Activated naive CD4-positive, alpha-beta T cell treated with anti-CD3 and anti-CD28 coated beads, Interleukin-2, amount 50 U/mL, for 24 hours (primary cell): ENCODE results near the gene SLC7A10.

Source experiments
- H3K27ac Mint-ChIP-seq: one replicate; pipeline ENCODE4 v1.8.0; 2021; ENCODE audit warnings: mild to moderate bottlenecking, mixed read lengths
- H3K27me3 Mint-ChIP-seq: one replicate; pipeline ENCODE4 v1.8.0; 2021; ENCODE audit warnings: mixed read lengths
- H3K36me3 Mint-ChIP-seq: one replicate; pipeline ENCODE4 v1.8.0; 2021; ENCODE audit warnings: mixed read lengths
- H3K4me1 Mint-ChIP-seq: one replicate; pipeline ENCODE4 v1.8.0; 2021; ENCODE audit warnings: mixed read lengths
- H3K4me3 Mint-ChIP-seq: one replicate; pipeline ENCODE4 v1.8.0; 2021; ENCODE audit warnings: mild to moderate bottlenecking, mixed read lengths
- H3K9me3 Mint-ChIP-seq: one replicate; pipeline ENCODE4 v1.8.0; 2021; ENCODE audit warnings: mixed read lengths

The SLC7A10 gene

GRCh38 chr19:33260628-33261418, 35.2 kb upstream of the SLC7A10 start:
- peaks cover 6% of the 10 kb centered on the region for H3K27me3 Mint-ChIP-seq
- no peak overlapping the region for H3K27ac Mint-ChIP-seq
- no peak overlapping the region for H3K4me3 Mint-ChIP-seq
- H3K4me1 Mint-ChIP-seq = peaks cover 8% of the 10 kb centered on the region
- H3K36me3 Mint-ChIP-seq = no peaks in the 10 kb centered on the region
- H3K9me3 Mint-ChIP-seq = peaks cover 8% of the 10 kb centered on the region

- Mint-ChIP-seq H3K9me3 (peaks cover 8% of the 10 kb centered on the region), H3K4me3 (no peak overlapping the region), H3K36me3 (no peaks in the 10 kb centered on the region), H3K27ac (no peak overlapping the region), H3K4me1 (peaks cover 8% of the 10 kb centered on the region), H3K27me3 (peaks cover 8% of the 10 kb centered on the region)
These were observed 33.9 kb upstream of the SLC7A10 start for GRCh38 chr19:33259539-33259938.

- H3K4me3 Mint-ChIP-seq = no peak overlapping the region
- H3K27ac Mint-ChIP-seq = no peak overlapping the region
- peaks cover 8% of the 10 kb centered on the region for H3K27me3 Mint-ChIP-seq
- H3K4me1 Mint-ChIP-seq = peaks cover 8% of the 10 kb centered on the region
- no peaks in the 10 kb centered on the region for H3K36me3 Mint-ChIP-seq
- H3K9me3 Mint-ChIP-seq = peaks cover 8% of the 10 kb centered on the region
These were observed 32.2 kb upstream of the SLC7A10 start for GRCh38 chr19:33257828-33258227.

GRCh38 chr19:33256261-33256660, 30.6 kb upstream of the SLC7A10 start:
- Mint-ChIP-seq H3K27ac (no peak overlapping the region), H3K9me3 (peaks cover 8% of the 10 kb centered on the region), H3K4me1 (no peaks in the 10 kb centered on the region), H3K27me3 (peaks cover 3% of the 10 kb centered on the region), H3K36me3 (no peaks in the 10 kb centered on the region), H3K4me3 (no peak overlapping the region)

GRCh38 chr19:33255781-33256180, 30.1 kb upstream of the SLC7A10 start:
- no peaks in the 10 kb centered on the region for H3K4me1 Mint-ChIP-seq
- no peaks in the 10 kb centered on the region for H3K36me3 Mint-ChIP-seq
- no peak overlapping the region for H3K4me3 Mint-ChIP-seq
- no peak overlapping the region for H3K27ac Mint-ChIP-seq
- peaks cover 3% of the 10 kb centered on the region for H3K27me3 Mint-ChIP-seq
- peaks cover 8% of the 10 kb centered on the region for H3K9me3 Mint-ChIP-seq

GRCh38 chr19:33254245-33254824, 28.7 kb upstream of the SLC7A10 start:
- no peaks in the 10 kb centered on the region for H3K36me3 Mint-ChIP-seq

GRCh38 chr19:33252971-33253370, 27.3 kb upstream of the SLC7A10 start:
- H3K27me3 Mint-ChIP-seq = peaks cover 3% of the 10 kb centered on the region
- no peaks in the 10 kb centered on the region for H3K4me1 Mint-ChIP-seq
- H3K36me3 Mint-ChIP-seq = no peaks in the 10 kb centered on the region
- peaks cover 2% of the 10 kb centered on the region for H3K9me3 Mint-ChIP-seq
- no peak overlapping the region for H3K4me3 Mint-ChIP-seq
- no peak overlapping the region for H3K27ac Mint-ChIP-seq

More at GRCh38 chr19:33254245-33254824, 28.7 kb upstream of the SLC7A10 start:
- Mint-ChIP-seq H3K9me3 (peaks cover 8% of the 10 kb centered on the region), H3K27me3 (peaks cover 3% of the 10 kb centered on the region), H3K4me1 (no peaks in the 10 kb centered on the region), H3K4me3 (no peak overlapping the region), H3K27ac (no peak overlapping the region)

GRCh38 chr19:33252418-33252962, 26.8 kb upstream of the SLC7A10 start:
- H3K36me3 Mint-ChIP-seq = no peaks in the 10 kb centered on the region
- H3K27ac Mint-ChIP-seq = no peak overlapping the region
- H3K27me3 Mint-ChIP-seq = peaks cover 3% of the 10 kb centered on the region
- no peak overlapping the region for H3K4me3 Mint-ChIP-seq
- no peaks in the 10 kb centered on the region for H3K9me3 Mint-ChIP-seq
- H3K4me1 Mint-ChIP-seq = no peaks in the 10 kb centered on the region

- Mint-ChIP-seq H3K4me3 (no peak overlapping the region), H3K27me3 (peaks cover 3% of the 10 kb centered on the region), H3K36me3 (no peaks in the 10 kb centered on the region), H3K9me3 (no peaks in the 10 kb centered on the region), H3K27ac (no peak overlapping the region), H3K4me1 (no peaks in the 10 kb centered on the region)
These were observed 26.0 kb upstream of the SLC7A10 start for GRCh38 chr19:33251526-33252090.

GRCh38 chr19:33251076-33251475, 25.4 kb upstream of the SLC7A10 start:
- no peak overlapping the region for H3K4me3 Mint-ChIP-seq
- H3K4me1 Mint-ChIP-seq = no peaks in the 10 kb centered on the region
- H3K9me3 Mint-ChIP-seq = no peaks in the 10 kb centered on the region
- H3K27ac Mint-ChIP-seq = no peak overlapping the region
- H3K27me3 Mint-ChIP-seq = peaks cover 3% of the 10 kb centered on the region
- no peaks in the 10 kb centered on the region for H3K36me3 Mint-ChIP-seq

- no peaks in the 10 kb centered on the region for H3K27me3 Mint-ChIP-seq
- H3K36me3 Mint-ChIP-seq = no peaks in the 10 kb centered on the region
- H3K4me3 Mint-ChIP-seq = no peak overlapping the region
- H3K4me1 Mint-ChIP-seq = no peaks in the 10 kb centered on the region
- H3K9me3 Mint-ChIP-seq = no peaks in the 10 kb centered on the region
- H3K27ac Mint-ChIP-seq = no peak overlapping the region
These were observed 24.9 kb upstream of the SLC7A10 start for GRCh38 chr19:33250500-33250899.

- no peak overlapping the region for H3K27ac Mint-ChIP-seq
- H3K27me3 Mint-ChIP-seq = no peaks in the 10 kb centered on the region
- no peaks in the 10 kb centered on the region for H3K4me1 Mint-ChIP-seq
- H3K9me3 Mint-ChIP-seq = no peaks in the 10 kb centered on the region
- no peaks in the 10 kb centered on the region for H3K36me3 Mint-ChIP-seq
- H3K4me3 Mint-ChIP-seq = no peak overlapping the region
These were observed 24.2 kb upstream of the SLC7A10 start for GRCh38 chr19:33249740-33250366.

GRCh38 chr19:33248954-33249613, 23.4 kb upstream of the SLC7A10 start:
- no peaks in the 10 kb centered on the region for H3K36me3 Mint-ChIP-seq
- H3K9me3 Mint-ChIP-seq = no peaks in the 10 kb centered on the region
- H3K27ac Mint-ChIP-seq = no peak overlapping the region
- no peaks in the 10 kb centered on the region for H3K4me1 Mint-ChIP-seq
- H3K27me3 Mint-ChIP-seq = no peaks in the 10 kb centered on the region
- H3K4me3 Mint-ChIP-seq = no peak overlapping the region

GRCh38 chr19:33248553-33248953, 22.9 kb upstream of the SLC7A10 start:
- H3K4me1 Mint-ChIP-seq = no peaks in the 10 kb centered on the region
- H3K27me3 Mint-ChIP-seq = no peaks in the 10 kb centered on the region
- no peak overlapping the region for H3K27ac Mint-ChIP-seq
- H3K4me3 Mint-ChIP-seq = no peak overlapping the region
- H3K9me3 Mint-ChIP-seq = no peaks in the 10 kb centered on the region
- no peaks in the 10 kb centered on the region for H3K36me3 Mint-ChIP-seq

GRCh38 chr19:33248104-33248503, 22.5 kb upstream of the SLC7A10 start:
- no peaks in the 10 kb centered on the region for H3K27me3 Mint-ChIP-seq
- H3K4me1 Mint-ChIP-seq = no peaks in the 10 kb centered on the region
- H3K36me3 Mint-ChIP-seq = no peaks in the 10 kb centered on the region
- no peak overlapping the region for H3K27ac Mint-ChIP-seq
- H3K9me3 Mint-ChIP-seq = no peaks in the 10 kb centered on the region
- H3K4me3 Mint-ChIP-seq = no peak overlapping the region
